EL (cell line): ENCODE measurements around the gene SULT2A1.
"Not testable (repeated sequence)": the region's sequence is repeated elsewhere in the genome, so short reads cannot be mapped to it uniquely, and the experiment has no call there.

ENCODE experiments used
- DNase-seq: peaks from one replicate; pipeline ENCODE4 v3.0.0-alpha.2; 2016

The SULT2A1 gene

DNA sequence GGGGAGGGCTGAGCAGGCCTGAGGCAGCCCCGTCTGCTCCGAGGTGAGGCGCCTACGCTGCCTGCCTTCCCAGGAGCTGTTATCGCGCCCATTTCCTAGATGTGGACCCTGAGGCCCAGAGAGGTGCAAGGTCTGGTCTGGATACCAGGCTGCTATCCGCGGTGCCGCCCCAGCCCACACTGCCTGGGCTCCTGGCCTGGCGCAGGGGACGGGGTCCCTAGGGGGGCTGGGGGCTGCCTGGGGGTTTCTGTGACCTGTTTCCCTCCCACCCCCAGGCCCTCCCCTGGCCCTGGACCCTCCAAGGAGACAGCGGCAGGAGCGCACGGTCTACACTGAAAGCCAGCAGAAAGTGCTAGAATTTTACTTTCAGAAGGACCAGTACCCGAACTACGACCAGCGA lies 26.3 kb downstream of the SULT2A1 start:
- DNase-seq = not testable (repeated sequence)

DNA sequence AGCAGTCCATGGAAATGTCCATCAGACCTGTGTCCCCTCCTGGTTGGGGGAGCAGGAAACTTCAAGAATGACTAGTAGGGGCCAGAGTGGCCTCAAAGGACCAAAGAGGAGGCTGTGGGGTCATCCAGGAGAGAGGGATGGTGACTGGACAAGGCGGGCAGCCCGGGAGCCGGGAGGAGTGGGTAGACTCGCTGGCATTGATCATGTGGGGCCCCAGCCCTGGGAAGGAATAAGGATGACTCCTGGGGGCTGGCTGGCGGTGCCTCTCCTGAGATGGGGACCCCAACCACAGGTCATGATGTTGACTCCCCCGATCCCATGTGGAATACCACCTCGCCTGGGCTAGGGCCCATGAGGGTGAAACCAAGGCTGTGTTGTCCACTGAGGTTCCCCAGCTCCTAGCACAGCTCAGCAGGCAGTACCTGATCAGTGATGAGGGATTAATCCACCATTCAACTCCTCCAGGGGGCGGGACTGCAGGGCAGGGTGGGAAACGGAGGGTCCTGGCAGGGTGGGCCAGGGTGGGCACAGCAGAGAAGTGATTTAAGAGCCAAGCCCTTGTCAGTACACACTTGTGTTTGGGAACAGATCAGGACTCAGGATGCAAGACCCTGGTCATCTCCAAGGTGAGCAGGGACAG lies 27.3 kb downstream of the SULT2A1 start, which contains the start of gene TPRX2:
TPRX2 (plus strand) TSS at position 590 of the 640 bp plus-strand sequence; CDS start at position 602, 12 bp downstream.
- DNase-seq = not testable (repeated sequence)

DNA sequence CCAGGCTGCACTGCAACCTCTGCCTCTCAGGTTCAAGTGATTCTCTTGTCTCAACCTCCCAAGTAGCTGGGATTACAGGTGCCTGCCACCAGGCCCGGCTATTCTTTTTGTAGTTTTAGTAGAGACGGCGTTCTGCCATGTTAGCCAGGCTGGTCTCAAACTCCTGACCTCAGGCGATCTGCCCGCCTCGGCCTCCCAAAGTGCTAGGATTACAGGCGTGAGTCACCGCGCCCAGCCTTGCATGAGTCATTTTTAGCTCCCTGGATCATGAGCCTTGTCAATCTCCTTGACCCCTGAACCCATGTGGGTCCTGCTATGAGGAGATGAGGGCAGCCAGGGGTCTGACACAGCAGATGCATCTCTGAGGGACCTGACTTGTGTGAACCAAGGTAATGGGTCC lies 27.9 kb downstream of the SULT2A1 start:
- DNase-seq = peak; percentile 65

DNA sequence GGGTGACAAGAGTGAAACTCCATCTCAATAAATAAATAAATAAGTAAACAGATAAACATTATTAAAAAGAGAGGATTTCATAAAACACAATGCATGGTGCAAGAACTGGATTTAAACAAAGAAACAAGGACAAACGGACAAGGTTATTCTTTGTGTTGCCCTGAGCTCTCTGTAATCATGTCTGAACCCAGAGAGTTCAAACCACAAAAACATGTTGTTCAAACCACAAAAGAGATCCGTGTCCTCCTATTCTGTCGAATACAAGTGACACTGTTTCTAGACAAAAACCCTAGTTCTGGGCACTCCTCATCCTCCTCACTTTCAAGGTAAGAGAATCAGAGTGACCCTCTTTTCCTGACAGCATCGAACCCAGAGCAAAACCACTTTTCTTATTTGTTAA lies 31.7 kb downstream of the SULT2A1 start:
- DNase-seq = no peak

DNA sequence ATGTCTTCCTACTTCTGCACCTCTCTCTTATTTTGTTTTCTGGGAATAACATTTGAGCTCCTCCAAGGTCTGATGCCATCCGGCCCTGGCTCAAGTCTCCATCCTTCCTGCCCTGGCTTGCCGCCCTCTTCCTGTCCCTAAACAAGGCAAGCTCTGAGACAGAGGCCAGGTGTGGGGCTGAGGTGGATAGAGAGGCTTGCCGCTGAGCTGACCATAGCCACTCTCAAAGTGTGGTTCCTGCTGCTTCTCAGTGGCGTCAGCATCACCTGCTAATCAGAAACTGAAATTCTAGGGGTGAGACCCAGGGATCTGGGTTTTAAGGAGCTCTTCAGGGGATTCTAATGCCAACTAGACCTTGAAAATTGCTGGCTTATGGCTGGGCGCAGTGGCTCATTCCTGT lies 33.1 kb downstream of the SULT2A1 start:
- no peak for DNase-seq

DNA sequence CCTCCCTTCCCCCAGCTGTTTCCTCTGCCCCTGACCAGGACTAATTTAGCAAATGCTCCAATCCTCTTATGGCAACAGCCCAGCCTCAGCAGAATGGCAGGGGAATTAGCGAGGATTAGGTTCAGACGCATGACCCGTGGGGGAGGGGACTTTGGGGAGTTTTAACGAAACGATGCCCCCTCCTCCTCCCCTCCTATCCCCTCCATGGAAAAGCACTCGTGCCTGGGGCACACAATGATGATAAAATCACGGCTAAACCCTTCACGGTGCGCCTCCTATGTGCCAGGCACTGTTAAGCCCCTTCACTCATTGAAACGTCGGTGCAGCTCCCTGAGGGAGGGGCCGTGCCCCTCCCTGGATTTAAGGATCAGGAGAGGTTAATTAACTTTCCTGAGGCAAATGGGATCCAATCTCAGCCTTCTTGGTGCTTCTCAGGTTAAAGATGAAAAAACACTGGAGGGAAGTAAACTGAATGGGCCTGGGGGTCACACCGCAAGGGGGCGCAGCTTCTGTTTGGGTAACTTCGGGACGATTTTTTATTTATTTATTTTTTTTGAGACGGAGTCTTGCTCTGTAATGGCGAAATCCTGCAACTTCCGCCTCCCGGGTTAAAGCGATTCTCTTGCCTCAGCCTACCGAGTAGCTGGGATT lies 37.2 kb downstream of the SULT2A1 start:
- peak; percentile 50 for DNase-seq

DNA sequence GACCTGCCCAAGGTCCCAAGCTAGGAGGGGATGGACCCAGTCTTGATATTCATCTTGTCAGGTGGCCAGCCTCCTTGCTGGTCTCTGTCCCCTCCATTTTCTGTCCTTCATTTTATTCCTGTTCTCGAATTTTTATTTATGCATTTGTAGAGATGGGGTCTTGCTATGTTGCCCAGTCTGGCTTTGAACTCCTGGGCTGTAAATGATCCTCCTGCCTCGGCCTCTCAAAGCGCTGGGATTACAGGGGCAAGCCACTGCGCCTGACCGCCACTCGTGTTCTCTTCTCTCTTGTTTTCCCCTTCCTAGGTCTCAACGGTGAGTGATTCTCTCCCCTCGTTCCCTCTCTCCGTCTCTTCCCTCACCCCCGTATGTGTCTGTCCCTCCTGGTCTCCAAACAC lies 37.7 kb downstream of the SULT2A1 start:
- DNase-seq = no peak

DNA sequence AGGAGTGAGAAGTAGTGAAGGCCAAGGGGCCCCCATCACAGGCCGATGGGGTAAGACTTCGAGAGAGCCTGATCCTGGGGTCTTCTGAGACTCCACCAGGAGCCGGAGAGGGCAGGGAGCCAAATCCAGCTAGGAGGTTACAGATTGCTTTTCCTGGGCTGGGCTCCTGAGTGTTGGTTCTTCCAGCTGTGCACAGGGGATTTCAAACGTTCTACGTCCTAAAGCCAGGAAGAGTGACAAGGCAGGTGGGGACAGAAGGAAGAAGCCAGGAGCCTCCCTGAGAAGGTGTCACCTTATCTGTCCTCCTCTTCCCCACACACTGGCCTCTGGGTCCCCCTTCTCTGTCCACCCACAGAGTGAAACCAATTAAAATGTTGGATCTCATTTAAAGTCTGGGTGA lies 43.2 kb downstream of the SULT2A1 start:
- DNase-seq = no peak

DNA sequence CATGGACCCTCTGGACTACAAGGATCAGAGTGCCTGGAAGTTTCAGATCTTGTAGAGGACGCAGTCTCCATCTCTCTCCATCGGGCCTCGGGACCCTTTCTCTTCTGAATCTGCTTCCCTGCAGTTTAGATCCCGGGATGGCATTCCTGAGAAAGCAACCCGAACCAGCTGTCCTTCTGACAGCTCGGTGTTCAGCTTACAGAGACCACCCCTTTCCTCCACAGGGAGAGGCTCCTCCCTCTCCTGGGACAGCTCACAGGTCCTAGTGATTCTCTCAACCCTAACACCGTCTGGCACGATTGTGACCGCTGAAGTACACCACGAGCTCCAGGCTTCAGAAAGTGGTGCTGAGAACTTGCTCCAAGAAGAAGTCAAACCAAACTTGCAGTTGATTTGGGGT lies 46.2 kb downstream of the SULT2A1 start:
- DNase-seq = no peak

DNA sequence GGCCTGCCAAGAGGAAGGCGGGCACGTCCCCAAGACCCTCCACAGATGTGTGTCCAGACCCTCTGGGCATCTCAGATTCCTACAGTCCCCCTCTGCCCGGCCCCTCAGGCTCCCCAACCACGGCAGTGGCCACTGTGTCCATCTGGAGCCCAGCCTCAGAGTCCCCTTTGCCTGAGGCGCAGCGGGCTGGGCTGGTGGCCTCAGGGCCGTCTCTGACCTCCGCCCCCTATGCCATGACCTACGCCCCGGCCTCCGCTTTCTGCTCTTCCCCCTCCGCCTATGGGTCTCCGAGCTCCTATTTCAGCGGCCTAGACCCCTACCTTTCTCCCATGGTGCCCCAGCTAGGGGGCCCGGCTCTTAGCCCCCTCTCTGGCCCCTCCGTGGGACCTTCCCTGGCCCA lies 46.7 kb downstream of the SULT2A1 start:
- no peak for DNase-seq

DNA sequence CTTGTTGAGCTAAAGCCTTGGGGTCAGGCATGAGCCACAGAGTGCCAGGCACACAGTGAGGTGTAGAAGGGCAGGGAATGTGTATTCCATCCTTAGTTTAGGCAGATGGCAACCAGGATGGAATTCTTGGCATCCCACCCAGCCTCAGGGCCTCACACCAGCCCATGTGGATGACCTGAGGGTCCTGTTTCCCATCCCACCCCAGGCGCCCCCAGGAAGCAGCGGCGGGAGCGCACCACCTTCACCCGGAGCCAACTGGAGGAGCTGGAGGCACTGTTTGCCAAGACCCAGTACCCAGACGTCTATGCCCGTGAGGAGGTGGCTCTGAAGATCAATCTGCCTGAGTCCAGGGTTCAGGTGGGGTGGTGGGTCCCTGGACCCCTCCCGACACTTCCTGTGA lies 50.1 kb downstream of the SULT2A1 start:
- DNase-seq = no peak

DNA sequence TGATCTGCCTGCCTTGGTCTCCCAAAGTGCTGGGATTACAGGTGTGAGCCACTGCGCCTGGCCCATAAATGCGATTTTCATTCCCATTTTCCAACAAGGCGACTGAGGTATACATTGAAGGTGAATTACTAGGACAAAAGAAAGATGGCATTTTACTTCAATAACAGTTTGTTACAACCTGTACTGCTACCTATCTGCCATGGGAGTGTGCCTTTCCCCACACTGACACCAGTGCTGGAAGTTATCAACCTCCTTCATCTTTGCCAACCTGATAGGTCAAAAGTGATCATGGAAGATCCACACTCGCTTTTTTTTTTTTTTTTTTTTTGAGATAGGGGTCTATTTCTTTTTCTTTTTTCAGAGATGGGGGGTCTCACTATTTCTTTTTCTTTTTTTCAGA lies 53.4 kb downstream of the SULT2A1 start:
- no peak for DNase-seq

DNA sequence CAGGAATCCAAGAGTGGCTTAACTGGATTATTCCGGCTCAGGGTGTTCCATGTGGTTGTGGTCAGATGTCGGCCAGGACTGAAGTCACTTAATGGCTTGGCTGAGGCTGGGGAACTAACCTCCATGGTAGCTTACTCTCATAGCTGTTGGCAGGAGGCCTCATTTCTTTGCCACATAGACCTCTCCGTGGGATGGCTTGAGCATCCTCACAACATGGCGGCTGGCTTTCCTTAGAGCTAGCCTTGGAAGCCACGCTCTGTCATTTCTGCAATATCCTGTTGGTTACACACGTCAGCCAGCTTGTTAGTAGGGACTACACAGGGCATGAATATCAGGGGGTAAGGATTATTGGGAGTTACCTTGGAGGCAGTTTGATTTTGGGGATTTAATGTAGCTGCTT lies 59.3 kb downstream of the SULT2A1 start:
- no peak for DNase-seq

DNA sequence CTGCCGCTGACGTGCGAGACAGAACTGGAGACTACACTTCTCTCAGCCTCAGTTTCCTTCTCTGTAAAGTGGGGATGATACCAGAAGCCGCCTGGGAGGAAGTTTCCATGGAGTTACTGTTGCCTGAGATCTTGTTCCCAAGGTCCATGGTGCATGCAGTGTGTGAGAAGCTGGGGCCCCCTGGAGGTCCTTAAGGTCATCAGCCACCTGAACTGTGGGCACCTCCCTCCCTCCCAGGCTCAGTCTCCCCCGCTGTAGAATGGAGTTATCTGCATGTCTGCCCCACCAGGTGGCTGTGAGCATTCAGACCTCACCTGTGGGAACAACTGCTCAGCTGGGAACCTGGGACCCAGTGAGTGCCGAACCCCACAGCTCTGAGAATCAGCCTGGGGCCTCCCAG lies 61.7 kb downstream of the SULT2A1 start:
- DNase-seq = no peak

DNA sequence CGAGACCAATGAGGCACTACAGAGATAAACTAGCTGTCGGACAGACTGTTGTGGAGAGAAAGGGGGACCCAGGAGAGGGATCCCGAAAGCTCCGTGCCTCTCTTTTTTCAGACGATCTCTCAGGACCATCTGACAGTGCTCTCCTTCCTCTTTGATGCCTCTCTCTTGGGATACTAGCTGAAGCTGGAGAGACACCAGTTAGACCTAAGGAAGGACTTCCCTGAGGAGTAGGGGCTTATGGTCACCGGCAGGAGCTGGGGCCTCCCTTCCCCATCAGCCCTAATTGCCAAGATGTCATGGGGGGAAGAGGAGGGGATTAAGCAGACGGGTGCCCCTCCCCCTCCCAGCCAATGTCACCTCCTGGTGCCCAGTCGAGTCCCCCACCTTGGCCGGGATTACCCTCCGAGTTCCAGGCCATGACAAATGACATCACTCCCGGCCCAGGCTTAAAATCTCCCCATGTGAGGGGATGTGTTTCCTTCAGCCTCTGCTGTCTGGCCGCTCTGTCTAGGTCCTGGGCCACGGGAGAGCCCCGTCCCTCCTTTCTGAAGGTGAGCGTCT lies 64.6 kb downstream of the SULT2A1 start, which contains the start of gene CRX:
CRX (plus strand) TSS at position 478 of the 561 bp plus-strand sequence. CDS start 12,507 bp downstream, outside the sequence.
- no peak for DNase-seq
